ENCODE measurements around the gene MMP25.
A peak's percentile ranks its signal among the peaks of the same experiment; 100 is the strongest.

The MMP25 gene, protein sequence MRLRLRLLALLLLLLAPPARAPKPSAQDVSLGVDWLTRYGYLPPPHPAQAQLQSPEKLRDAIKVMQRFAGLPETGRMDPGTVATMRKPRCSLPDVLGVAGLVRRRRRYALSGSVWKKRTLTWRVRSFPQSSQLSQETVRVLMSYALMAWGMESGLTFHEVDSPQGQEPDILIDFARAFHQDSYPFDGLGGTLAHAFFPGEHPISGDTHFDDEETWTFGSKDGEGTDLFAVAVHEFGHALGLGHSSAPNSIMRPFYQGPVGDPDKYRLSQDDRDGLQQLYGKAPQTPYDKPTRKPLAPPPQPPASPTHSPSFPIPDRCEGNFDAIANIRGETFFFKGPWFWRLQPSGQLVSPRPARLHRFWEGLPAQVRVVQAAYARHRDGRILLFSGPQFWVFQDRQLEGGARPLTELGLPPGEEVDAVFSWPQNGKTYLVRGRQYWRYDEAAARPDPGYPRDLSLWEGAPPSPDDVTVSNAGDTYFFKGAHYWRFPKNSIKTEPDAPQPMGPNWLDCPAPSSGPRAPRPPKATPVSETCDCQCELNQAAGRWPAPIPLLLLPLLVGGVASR

DNA sequence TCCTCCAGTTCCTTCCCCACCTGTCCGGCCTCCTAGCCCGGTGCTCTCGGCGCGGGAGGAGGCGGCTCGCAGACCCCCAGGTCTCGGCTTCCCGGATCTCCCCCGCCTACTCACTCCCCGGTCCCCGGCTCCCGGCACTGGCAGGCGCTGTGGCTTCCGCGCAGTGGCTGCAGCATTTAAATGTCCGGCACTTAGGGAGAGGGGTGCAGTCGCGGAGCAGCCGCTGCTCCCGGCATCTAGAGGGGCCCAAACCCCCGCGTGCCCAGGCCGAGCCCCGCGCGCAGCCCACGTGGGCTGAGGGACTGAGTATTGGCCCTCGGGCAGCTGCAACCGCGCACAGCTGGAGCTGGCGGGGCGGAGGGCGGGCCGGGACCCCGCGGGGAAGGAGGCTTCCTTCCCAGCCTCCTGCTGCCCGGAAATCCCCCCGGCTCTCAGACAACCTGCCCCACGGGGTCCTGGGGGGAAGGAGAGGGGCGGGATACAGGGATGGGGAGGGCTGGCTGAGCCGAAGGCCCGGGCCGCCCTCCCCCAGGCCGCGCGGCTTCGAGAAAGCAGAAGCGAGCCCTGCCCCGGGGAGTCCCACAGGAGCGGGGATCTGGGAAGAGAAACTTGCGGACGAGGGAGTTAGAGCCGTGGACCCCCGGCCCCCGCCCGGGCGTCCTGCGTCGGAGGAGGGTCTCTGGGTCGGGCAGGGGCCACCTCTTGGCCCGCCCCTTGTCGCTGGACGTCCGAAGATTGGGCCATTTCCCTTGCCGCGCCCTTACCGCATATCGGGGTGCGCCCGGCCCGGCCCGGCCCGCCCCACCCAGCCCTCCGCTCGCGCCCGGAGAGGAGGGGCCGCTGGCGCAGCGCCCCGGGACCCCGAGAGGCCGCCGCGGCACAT is at the start of gene MMP25:
MMP25 (plus strand) TSS at position 804 of the 883 bp plus-strand sequence. CDS start 357 bp downstream, outside the sequence.
- no peak for DNase-seq

DNA sequence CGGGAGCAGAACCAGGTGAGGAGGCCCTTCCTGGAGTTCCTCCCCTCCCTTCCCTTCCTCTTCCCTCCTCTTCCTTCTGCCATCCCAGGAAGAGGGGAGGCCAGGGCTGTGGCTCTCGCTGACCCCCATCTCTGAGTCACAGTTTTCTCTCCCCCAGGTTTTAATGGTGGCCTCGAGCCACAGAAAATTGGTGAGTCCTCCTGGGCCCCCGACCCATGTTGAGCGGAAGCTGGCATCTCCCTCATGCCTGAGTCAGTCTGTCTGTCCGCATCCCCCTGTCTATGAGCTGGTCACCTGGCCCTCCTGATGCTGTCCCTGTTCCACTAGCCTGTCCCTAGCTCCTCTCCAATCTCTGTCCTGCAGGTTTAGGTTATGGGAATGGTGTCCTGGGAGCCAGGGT is 46.4 kb upstream of the MMP25 start:
- DNase-seq, result no peak

DNA sequence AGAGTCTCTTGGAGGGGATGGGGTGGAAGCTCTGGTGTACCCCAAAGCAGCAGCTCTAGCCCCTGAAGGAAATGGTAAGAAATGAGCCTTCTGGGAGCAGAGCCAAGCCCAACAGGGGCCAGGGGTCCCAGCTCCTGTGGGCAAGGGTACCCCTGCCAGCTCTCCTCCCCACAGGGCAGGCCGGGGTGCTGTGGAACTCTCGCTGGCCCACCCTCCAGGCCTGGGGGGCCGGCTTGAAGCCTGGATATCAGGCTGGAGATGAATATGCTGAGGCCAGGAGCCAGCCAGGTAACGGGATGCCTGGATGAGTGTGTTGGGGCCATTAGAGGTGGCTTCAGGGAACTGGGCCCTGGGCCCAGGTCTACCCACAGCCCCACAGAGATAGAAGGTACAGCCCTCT is 45.8 kb upstream of the MMP25 start:
- DNase-seq, result no peak

DNA sequence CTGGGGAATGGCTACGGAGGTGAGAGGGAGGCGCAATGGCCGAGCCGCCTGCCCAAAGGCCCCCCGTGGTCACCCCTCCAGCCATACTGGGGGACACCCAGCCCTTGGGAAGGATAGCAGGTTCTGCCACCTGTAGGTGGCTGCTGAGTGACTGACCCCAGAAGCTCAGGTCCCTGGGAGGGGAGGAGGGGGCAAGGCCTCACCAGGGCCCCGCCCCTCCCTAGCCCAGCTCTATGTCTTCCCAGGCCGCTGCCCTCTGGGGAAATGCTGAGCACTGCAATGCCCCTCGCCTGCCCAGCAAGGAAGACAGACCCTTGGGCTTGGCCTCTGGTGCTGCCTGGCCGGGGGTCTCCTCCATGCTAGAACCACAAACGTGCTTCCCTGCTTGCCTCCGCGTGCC is 45.0 kb upstream of the MMP25 start:
- DNase-seq, result no peak

DNA sequence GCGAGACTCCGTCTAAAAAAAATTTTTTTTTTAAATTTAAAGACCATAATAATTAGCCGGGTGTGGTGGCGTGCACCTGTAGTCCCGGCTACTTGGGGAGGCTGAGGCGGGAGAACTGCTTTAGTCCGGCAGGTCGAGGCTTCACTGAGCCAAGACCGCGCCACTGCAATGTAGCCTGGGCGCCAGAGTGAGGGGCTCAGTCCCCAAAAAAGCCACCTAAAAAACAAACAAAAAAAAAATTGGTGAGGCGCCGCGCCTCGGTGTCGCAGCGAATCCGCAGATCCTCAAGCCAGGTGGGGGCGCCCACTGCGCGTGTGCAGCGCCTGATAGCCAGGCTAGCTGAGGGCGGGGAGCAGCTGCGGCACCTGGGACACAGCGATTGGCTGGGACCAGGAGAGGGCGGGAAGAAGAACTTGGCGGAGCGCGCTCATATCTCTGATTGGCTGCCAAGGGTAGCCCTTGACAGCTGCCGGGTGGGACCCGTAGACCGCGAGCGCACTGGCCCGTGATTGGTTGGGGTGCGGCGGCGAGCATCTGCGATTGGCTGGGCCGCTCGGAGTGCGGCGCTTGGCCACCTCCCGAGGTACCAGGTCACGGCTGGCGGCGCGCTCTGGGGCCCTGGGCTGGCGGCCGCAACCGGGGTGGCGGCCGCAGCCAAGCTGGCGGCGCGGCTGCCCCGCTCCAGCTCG is 42.6 kb upstream of the MMP25 start:
- DNase-seq, result peak; percentile 94

DNA sequence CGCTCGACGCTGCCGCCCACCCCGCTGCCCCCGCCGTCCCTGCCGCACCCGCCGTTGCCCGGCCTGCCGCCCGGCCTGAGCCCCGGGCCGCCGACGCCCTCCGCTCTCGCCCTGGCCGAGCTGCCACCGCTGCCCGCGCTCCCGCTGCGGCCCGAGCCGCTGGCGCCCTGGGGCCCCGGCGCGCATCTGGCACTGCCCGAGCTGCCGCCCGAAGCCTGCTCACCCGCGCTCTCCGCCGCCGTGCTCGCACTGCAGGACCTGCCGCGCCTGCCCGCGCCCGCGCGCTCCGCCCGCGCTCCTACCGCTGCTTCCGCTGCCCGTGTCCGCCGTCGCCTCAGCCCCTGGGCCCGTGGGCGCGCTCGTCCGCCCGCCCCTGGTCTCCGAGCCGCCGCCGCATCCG is 42.0 kb upstream of the MMP25 start:
- DNase-seq, result no peak

DNA sequence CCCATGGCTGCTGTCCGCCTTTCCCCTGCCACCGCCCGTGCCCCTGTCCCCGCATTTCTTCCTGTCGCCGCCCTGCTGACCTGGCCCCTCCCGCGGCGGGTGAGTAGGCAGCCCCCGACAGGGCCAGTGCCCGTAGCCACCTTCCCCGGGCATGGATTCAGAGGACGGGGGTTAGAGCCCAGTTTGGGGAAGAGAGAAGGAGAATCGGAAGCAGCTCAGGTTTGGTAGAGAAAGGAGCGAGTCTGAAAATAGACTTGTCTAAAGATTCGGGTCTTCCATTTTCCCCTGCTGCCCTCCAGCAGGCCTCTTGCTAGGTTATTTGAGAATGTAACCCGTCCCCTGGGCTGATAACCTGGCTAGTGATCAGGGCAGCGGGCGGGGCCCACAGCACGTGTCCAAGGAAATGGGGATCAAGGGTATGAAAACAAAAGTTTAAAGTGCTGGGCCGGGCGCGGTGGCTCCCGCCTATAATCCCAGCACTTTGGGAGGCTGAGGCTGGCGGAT is 41.5 kb upstream of the MMP25 start:
- no peak for DNase-seq

DNA sequence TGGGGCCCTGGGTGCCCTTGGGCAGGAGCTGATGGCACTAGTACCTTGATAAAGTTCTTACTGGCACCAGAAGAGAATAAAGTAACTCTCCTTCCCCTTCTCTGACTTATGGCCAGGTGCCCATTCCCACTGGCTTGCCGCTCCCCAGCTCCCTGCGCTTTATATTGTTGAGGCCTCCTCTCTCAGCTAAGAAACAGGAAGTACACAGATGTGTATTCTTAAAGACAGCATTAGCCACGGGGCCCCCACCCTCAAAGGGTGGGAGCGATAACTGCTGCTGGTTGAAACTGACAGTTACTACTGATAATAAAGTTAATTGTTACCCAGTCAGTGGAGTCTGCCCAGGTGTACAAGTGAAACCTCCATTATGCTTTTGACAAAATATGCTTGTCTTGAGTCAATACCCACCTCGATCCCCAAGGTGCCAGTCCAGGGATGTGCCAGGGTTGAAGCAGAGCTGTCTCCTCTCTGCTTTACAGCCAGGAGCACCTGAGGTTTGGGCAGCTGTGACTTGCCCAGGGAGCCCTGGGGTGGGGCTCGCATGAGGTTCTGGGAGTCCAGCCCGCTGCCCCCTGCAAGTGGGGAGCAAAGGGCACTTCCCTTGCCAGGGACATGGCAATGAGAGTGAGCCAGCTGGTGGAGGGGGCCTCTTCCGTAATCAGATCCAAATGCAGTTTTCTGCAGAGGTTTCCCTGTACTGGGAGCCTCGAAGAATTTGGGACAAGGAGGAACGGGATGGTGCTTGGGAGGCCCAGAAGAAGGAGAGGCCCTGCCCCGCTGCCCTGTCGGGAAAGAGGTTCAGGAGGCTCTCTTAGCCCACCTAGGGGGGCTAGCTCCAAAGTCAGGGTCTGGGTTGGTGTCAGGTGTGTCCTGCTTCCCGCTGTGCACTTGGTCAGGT is 39.1 kb upstream of the MMP25 start:
- no peak for DNase-seq

DNA sequence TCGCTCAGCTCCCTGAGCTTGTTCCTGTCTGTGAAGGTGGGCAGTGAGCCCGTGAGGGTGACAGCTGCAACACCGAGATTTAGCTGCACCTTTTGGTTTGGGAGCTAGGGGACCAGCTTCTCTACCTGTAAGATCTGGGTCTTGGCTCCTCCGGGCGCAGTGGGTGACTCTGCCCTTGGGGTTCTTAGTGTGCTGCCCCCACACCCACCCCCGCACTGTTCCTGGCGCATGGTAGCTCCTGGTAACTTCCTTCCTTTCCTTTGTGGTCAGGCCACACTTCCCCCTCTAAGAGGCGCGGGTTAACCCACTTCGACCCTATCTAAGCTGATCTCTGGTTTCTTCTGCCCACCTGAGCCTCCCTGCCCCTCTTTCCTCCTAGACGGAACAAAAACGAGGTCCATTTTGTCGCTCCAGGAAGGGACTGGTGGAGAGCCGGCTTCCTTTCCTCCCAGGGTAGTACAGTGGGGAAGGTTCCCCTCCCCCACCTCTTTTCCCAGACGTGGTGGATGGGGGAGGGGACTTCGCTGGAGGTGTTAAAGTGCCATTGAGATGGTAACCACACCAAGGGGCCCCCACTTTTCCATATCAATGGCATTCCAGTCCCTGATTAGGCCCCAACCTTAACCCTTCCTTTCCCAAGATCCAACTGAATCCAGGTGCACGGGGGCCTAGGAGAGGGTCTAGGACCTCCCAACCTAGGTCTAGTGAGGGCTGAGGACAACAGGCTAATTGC is 38.2 kb upstream of the MMP25 start:
- DNase-seq, result peak; percentile 42

DNA sequence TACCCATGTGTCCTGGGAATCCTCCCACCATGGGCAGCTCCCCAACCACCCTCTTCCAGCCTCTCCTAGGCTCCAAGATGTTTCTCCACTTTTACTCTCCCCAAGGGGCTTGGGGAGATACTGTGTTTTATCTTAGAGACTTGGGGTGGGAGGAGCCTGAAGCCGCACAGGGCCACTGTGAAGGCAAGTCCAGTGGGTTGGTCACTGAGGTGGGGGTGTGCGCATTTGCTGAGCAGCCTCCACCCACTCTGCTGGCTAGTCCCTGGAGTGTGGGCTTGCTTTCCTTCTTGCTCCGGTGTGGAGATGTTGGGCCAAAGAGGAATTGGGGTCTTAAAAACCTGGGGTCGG is 37.7 kb upstream of the MMP25 start:
- no peak for DNase-seq

DNA sequence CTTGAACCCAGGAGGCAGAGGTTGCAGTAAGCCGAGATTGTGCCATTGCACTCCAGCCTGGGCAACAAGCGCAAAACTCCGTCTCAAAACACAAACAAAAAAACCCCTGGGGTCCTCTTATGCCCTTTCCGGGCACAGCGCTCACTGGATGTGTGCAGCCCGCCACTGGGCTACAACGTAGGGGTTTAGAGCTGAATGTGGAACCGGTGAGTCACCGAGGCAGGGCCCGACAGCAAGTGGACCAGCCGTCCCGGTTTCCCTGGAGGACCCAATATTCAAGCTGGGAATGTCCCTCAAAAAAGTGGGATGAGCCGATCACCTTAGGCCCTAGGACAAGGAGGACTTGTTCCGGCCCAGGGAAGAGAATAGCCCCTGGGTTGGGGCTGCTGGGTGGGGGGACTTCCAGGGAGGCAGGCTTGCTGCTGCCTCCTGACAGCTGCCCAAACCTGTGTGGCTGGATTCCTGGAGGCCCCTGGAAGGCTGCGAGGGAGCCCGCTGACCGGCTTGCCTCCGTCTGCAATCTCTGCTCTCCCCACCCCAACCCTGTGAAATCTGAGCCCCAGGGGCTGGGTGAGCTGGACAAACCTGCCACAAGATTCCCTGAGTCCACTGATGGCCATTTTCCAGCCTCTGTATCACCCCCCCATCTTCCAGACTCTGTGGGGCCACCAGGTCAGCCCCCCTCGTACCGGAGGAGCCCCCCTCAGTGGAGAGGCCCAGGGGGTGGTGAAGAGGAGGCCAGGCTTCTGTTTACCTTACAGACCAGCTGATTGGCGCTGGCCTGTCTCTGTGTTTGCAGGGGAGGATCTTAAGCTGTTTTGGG is 36.6 kb upstream of the MMP25 start:
- DNase-seq, result no peak

DNA sequence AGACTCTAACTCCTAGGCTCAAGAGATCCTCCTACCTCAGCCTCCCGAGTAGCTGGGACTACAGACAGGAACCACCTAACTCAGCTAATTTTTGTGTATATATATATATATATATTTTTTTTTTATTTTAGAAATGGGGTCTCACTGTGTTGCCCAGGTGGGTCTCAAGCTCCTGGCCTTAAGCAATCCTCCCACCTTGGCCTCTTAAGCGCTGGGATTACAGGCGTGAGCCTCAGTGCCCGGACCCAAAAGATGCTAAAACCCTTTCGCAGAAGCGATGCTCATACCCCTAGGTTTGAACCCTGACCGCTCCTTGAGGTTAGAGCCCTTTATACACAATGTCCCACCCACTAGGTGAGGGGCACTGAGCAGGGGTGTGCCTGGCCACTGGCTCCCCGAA is 35.9 kb upstream of the MMP25 start:
- DNase-seq, result no peak

DNA sequence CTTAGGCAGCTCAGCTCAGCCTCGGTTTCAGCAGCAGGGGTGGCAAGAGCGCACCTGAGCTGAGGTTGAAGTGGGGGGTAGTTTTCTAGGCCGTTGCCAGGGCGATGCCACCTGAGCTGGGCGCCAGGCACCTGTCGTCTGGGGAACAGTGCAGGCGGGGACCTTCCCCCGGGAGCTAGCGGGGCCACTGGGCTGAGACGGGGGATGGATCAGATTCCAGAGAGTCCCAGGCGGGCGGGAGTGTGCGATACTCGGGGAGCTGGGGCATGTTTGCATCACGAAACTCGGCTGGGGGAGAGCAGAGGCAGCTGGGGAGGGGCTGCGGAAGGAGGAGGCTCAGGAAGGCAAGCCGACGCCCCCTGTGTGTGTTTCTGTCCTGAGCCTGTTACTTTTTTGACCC is 34.1 kb upstream of the MMP25 start:
- no peak for DNase-seq

DNA sequence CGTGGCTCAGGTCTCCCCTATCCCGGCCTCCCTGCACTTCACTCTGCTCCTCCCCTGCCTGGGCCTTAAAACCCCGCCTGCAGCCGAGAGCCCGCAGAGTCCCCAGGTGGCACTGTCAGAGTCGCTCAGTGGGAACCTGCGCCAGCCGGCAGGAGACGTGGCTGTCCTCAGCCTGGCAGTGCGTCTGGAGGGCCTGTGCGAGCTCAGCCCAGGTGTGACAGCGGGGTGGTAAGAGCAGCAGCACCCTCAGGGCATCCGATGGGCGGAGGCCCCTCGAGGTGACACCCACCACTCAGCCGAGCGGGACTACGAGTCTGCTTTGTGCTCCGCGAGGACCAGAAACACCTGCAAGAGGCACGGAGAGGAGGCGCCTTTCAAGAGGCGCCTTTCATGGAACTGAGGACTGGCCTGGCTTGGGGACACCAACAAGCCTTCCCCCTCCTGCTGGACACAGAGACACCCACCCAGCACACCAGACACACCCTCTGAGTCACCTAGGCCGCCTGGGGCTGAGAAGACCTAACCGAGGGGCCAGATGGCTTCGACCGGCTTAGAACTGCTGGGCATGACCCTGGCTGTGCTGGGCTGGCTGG is 33.4 kb upstream of the MMP25 start, which contains the start of gene CLDN9:
CLDN9 (plus strand) TSS at position 96 of the 593 bp plus-strand sequence; CDS start at position 536, 440 bp downstream.
- DNase-seq, result no peak

DNA sequence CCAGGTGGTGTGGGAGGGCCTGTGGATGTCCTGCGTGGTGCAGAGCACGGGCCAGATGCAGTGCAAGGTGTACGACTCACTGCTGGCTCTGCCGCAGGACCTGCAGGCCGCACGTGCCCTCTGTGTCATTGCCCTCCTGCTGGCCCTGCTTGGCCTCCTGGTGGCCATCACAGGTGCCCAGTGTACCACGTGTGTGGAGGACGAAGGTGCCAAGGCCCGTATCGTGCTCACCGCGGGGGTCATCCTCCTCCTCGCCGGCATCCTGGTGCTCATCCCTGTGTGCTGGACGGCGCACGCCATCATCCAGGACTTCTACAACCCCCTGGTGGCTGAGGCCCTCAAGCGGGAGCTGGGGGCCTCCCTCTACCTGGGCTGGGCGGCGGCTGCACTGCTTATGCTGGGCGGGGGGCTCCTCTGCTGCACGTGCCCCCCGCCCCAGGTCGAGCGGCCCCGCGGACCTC is 32.8 kb upstream of the MMP25 start:
- DNase-seq, result no peak

DNA sequence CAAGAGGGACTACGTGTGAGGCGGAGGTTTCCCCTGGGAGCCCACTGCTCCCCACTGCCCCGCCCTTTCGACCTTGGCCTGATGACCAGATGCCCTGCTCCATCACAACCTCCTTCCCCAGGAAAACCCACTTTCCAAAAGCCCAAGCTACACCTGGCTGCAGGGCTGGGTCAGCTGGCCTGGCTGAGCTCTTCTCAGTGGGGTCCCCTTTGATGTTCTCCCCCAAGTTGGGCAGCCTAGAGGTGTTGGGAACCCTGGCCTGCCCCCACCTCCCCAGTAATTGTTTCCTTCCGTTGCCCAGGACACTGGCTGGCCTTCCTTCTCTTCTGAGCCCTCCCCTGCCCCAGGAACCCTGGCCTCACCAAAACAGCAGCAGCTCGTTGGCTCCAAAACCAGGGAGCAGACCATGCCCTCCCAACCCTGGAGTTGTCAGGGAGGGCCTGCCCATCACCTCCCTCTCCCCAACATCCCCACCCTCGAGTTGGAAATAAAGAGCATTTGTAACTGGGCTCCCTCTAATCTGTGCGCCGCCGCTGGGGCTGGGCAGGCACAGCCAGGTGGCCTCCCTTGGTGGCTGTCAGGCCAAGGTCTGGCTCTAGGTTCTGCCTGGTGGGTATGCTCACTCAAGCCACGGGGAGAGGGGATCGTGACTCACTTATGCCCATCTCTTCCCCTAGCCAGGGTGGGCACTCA is 32.2 kb upstream of the MMP25 start:
- DNase-seq, result no peak

DNA sequence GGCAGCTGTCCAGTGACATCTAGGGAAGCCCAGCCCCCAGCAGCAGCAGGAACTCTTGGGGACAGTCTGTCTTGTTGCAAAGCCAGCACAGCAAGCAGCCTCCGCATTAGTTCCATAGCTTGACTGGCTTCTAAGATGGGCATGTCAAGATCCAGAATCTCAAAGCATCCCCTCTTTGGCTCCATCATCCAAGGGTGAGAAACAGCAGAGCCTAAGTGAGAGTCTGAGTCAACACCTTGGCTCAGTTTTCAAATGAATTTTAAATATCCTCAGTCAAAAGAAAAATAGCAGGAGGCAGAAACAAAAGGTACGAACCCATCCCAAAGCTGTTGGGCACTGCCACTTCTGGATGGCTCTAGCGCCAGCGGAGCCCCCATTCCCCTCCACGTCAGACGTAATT is 31.4 kb upstream of the MMP25 start:
- no peak for DNase-seq

DNA sequence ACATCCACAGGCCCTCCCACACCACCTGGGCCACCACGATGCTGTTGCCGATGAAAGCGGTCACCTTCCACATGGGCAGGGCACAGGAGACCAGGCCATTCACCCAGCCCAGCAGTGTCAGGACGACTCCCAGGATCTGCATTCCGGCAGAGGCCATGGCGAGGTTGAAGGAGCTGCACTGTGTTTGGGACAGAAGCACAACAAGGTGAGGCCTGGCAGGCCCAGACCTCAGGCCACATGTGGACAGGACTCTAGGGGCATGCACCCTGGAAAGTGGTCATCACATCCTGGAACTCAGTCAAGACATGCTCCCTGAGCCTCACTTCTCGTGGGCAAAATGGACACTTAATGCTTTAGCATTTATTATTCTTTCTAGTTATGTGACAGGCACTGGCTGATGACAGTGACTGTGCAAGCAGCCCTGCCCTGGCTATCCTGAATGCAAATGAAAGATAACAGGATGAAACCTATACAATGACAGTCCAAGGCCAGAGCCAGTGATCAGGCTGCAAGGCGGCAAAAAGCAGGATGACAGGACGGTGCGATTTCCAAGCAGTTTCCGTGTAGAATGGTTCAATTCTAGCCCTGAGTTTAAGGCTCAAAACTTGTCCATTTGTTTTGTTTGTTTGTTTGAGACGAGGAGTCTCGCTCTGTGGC is 30.4 kb upstream of the MMP25 start:
- no peak for DNase-seq

All from activated CD8-positive, alpha-beta memory T cell treated with anti-CD3 and anti-CD28 coated beads, Interleukin-2, amount 50 U/mL, for 4 hours (primary cell).